ENCODE results near the gene ABCF1.
"Not testable (repeated sequence)": the region's sequence is repeated elsewhere in the genome, so short reads cannot be mapped to it uniquely, and the experiment has no call there.

ABCF1 gene

GRCh38 chr6:30571075-30571761 is at the start of gene ABCF1:
Gene ABCF1, plus strand, starts transcription at chr6:30571442. Its CDS starts 46 bp downstream, at chr6:30571488.
- peak; percentile 100 for DNase-seq

GRCh38 chr6:30521952-30522351 is 49.3 kb upstream of the ABCF1 start:
- DNase-seq: not testable (repeated sequence)

DNA sequence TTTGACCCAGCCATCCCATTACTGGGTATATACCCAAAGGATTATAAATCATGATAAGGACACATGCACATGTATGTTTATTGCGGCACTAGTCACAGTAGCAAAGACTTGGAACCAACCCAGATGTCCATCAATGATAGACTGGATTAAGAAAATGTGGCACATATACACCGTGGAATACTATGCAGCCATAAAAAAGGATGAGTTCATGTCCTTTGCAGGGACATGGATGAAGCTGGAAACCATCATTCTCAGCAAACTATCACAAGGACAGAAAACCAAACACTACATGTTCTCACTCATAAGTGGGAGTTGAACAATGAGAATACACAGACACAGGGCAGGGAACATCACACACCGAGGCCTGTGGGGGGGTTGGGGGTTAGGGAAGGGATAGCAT is 44.8 kb upstream of the ABCF1 start:
- DNase-seq: not testable (repeated sequence)

- DNase-seq: peak; percentile 72
Measured at GRCh38 chr6:30529349-30529875, 41.8 kb upstream of the ABCF1 start.

- no peak for DNase-seq
Measured at GRCh38 chr6:30530014-30530413, 41.2 kb upstream of the ABCF1 start.

DNA sequence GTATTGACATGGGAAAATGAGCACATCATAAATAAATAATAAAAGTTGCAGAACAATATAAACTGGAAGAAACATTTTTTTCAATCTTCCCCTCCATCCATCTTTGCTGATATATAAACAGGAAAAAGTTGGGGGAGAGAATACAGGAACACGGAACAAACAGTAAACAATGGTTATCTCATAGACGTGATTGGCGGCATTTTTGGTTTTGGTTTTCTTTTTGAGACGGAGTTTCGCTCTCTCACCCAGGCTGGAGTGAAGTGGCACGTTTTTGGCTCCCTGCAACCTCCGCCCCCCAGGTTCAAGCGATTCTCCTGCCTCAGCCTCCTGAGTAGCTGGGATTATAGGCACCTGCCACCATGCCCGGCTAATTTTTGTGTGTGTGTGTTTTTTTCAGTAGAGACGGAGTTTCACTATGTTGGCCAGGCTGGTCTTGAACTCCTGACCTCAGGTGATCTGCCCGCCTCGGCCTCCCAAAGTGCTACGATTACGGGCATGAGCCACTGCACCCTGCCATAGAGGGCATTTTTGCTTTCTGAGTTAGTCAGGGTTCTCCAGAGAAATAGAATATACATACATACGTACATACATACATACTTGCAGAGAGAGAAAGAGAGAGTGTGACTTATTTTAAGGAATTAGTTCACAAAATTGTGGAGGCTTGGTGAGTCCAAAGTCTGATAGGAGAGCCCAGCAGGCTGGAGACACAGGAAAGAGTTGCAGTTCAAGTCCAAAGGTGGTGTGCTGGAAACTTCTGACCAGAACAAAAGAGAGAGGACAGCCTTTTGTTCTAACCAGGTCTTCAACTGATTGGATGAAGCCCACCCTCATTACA is 37.6 kb upstream of the ABCF1 start:
- DNase-seq: no peak

- DNase-seq: no peak
Measured at GRCh38 chr6:30537931-30538330, 33.3 kb upstream of the ABCF1 start.

DNA sequence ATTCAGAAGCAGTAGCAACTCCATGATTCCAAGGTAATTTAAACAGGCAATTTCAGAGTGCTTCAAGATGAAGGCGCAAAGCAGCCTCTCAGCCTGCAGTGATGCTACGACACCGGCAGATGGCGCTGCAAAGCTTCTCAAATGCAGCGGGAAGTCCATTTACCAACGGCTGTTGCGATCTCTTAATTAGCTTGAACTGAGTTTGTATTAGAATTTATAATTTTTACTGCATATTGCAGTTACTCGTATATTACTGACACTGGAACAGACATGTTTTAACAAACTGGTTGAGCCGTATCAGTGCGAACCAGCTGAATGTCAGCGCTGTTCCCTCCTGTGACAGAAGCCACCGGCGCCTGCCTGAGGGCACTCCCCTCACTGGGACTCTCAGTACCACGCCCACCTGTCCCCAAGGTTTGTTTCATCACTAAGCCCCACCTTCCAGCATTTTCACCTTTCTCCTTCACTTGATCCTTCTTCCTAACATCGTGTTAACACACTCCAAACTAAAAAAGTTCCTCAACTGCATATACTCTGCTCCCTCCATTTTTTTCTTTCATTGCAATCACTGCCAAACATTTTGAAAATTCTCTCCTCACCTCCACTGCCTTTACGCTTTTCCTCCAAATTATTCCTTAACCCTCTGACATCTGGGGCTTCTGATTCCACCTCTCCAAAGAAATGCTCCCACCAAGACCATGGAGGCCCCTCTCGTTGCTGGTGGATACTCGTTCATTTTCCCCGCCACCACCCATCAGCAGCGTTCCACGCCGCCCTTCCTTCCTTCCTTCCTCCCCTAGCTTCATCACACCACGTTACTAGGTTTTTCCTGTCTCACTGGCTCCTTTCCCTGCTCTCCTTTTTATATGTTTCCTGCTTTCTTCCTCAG is 29.5 kb upstream of the ABCF1 start:
- peak; percentile 84 for DNase-seq

DNA sequence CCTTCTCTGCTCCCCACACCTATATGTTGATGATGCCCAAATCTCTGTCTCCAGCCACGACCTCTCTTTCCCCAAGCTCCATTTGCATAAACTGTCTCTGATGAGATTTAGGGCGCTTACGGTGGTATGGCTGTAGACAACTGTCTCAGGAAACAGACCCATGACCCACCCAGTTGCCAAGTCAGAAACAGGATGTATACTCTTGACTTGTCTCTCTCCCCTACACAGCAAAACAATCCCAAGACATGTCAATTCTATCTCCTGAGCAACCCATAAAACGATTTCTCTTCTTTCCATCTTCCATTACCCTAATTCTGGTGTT is 28.9 kb upstream of the ABCF1 start:
- DNase-seq: no peak

GRCh38 chr6:30542915-30543314 is 28.3 kb upstream of the ABCF1 start:
- DNase-seq: no peak

GRCh38 chr6:30543821-30544220 is 27.4 kb upstream of the ABCF1 start:
- DNase-seq: no peak

DNA sequence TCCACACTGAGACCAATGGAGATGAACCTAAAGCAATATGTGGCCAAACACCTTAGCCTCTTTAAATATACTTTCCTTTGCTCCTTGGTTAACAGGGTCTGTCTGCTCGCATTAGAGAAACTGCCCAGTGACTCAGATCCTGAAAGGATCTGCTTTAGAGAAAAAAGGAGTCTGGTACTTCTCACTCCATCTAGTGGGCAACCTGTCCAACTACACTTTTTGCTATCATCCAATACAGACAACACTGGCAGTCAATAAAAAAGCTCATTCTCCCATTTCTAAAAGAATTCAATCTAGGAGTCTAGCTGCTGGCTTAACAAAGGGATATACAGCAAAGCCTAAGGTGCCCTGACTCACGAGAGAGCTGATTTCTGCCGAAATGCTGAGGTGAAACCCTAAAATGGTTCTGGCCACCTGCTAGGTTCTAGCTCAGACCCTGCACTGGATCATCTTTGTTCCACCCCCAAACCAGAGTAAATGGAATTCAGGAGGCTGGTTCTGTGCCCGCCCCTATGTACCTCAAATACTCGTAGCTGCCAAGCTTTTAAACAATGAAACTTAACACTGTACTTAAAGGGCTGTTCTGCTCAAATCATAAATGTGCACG is 26.5 kb upstream of the ABCF1 start:
- no peak for DNase-seq

GRCh38 chr6:30547454-30547853 is 23.8 kb upstream of the ABCF1 start:
- DNase-seq: no peak

DNA sequence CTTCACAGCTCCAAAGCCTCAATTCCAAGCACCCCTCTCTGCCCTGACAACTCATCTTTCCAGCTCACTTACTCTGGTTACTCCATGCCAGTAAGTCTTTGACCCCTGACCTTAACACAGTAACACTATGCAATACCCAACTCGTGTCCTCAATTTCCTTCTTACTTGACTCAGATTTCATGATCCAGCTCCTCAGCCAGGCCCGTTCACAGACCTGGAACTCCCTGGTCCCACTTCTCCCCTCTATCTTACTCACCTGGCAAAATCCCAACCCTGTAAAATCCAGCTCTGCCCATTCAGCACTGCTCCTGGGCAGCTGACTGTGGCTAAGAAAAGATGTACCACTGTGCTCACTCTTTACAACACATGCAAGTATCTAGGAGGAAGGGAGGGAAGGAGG is 22.9 kb upstream of the ABCF1 start:
- DNase-seq: no peak

- DNase-seq: no peak
Measured at GRCh38 chr6:30554404-30554803, 16.8 kb upstream of the ABCF1 start.

DNA sequence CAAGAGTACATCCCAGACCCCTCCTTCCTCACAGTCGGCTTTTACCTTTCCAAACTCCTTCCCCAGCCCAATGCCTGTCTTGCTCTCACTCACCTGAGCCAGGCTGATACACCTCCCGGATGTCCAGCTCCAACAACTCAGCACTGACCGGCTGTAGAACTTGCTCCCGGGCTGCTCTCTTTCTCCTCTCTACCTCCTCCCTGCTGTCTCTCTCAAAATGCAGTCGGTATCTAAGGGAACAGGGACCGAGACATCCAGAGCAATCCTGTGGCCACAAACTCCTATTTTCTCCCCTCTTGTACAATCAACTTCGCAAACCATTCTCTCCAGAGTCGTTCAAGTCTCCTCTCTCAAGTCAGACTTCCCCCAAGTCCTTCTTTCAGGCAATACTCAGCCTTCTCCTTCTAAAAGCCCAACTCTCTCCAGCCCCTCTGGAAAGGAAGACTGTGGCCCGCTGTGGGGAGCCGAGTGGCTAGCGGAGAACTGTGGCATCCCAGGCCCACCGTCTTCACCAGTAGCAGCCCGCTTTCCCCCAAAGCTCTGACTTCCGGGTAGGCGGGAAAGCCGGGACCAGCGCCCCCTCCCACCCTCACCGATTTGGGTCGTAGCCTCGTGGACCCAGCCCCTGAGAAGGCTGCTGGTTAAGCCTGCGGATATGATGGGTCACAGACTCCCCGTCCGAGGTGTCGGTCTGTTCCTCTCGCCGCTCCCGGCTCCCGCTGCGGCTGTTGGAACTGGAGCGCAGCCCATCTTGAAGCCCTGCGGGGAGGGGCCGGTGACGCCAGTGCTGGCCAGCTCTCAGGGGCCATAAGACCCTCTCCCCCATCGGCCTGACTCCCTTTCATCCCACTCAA is 16.1 kb upstream of the ABCF1 start:
- no peak for DNase-seq

DNA sequence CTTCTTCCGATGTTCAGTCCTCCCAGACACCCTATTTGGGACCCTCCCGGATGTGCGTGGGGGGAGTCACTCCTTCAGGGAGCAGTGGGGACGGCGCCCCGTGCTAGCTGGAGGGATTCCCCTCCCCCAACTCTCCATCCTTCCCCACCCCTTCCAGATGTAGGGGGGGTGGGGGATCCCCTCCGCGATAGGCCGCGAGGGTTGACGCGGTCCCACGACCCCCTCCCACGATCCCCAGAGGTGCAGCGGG is 15.5 kb upstream of the ABCF1 start:
- DNase-seq: no peak

- DNase-seq: peak; percentile 100
Measured at GRCh38 chr6:30556066-30556905, 15.0 kb upstream of the ABCF1 start, which contains the start of gene GNL1. Gene GNL1, minus strand, starts transcription at chr6:30556489. Its CDS starts 286 bp downstream, at chr6:30556203.

- peak; percentile 94 for DNase-seq
Measured at GRCh38 chr6:30556906-30557682, 14.1 kb upstream of the ABCF1 start, which contains the start of gene PRR3. Gene PRR3, plus strand, starts transcription at chr6:30557295. Its CDS starts 50 bp downstream, at chr6:30557345.

DNA sequence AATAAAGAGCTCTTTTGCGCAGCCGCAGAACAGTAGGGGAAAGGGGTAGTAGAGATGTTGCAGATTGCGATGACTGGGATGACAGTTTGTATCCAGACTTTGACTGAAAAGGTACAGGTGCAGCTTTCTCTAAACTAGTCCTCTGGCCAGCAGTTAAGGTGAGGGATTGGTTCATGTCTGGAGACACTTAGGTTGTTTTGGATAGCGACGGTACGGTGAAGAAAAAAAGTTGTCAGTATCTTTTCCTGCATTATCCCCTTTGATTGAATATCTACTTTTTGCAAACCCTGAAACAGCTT is 13.6 kb upstream of the ABCF1 start:
- no peak for DNase-seq

Measured in activated CD4-positive, alpha-beta T cell treated with anti-CD3 and anti-CD28 coated beads for 48 hours (primary cell).